Tibial nerve (tissue), 4 donors: ENCODE measurements around the gene MMADHC. TPM values are rescaled to one million over a fixed set of nuclear protein-coding genes. Genes with fewer than 3 reads are reported as not detected.
A peak's percentile ranks its signal among the peaks of the same experiment; 100 is the strongest.

ENCODE experiments used
- DNase-seq, 2 donors: peaks; one replicate each; pipeline ENCODE4 v3.0.0-alpha.2; 2019; ENCODE audit warnings: low spot score in 2 of 2
- H3K27ac ChIP-seq, 4 donors: fragments of 200-600 bp; sonication (generic) in 3 of 4; one replicate each; pipeline ENCODE4 v1.5.1; 2017 to 2019; ENCODE audit warnings: mild to moderate bottlenecking in 1 of 4
- H3K27me3 ChIP-seq, 2 donors: fragments of 200-600 bp; sonication (generic) in 1 of 2; one replicate each; pipeline versions ENCODE4 v1.5.1 to v1.6.0; 2017 to 2019
- H3K36me3 ChIP-seq, 3 donors: fragments of 200-600 bp; sonication (generic); one replicate each; pipeline ENCODE4 v1.5.1; 2018 to 2019
- H3K4me1 ChIP-seq, 4 donors: fragments of 200-600 bp; sonication (generic) in 3 of 4; one replicate each; pipeline ENCODE4 v1.5.1; 2017 to 2019
- H3K4me3 ChIP-seq, 4 donors: fragments of 200-600 bp; sonication (generic) in 3 of 4; one replicate each; pipeline ENCODE4 v1.5.1; 2017 to 2019; ENCODE audit warnings: mild to moderate bottlenecking in 1 of 4, moderate library complexity in 1 of 4
- H3K9me3 ChIP-seq, 4 donors: fragments of 200-600 bp; sonication (generic) in 3 of 4; one replicate each; pipeline ENCODE4 v1.5.1; 2017 to 2019
- CTCF ChIP-seq, 5 experiments: fragments of 200-600 bp in 3 of 5; fragments of 450-650 bp in 2 of 5; sonication (generic) in 3 of 5; IDR thresholded peaks; one replicate each; pipeline ENCODE4 v1.5.1; 2016 to 2019; ENCODE audit warnings: antibody characterized with exemption in 5 of 5, mild to moderate bottlenecking in 3 of 5, moderate library complexity in 2 of 5
- EP300 ChIP-seq, 2 donors: sonication (generic); formaldehyde crosslinking; IDR thresholded peaks; one replicate each; pipeline ENCODE4 v1.6.1; 2017; ENCODE audit warnings: antibody characterized with exemption in 2 of 2, mild to moderate bottlenecking in 1 of 2
- POLR2A ChIP-seq, 2 donors: fragments of 450-650 bp; IDR thresholded peaks; one replicate each; pipeline ENCODE4 v1.6.1; 2017; ENCODE audit warnings: antibody characterized with exemption in 2 of 2, mild to moderate bottlenecking in 2 of 2, moderate library complexity in 2 of 2
- WGBS, 2 donors: methylation state at CpG; one replicate each; pipeline ENCODE4 v1.1.5; 2018; 5-methylcytosine and 5-hydroxymethylcytosine counted together
- total RNA-seq, 4 donors: library from RNA; depleted of rRNA; stranded (reverse); fragments of >200 nt; gene quantifications; one replicate each; pipeline ENCODE4 v1.1.0, GENCODE V29; 2016

MMADHC gene
- total RNA-seq, 4 donors from 2014 or later: 44.5 to 58.2 (median 54.0) TPM

- Histone ChIP-seq H3K27ac (no peak overlapping the region), H3K9me3 (no peaks in the 10 kb centered on the region), H3K36me3 (peaks cover 0 to 47% (median 0%) of the 10 kb centered on the region in 3 donors), H3K4me1 (peaks cover 0 to 6% (median 0%) of the 10 kb centered on the region in 4 donors), H3K4me3 (no peak overlapping the region), H3K27me3 (no peaks in the 10 kb centered on the region)
- WGBS, 2 donors: 83 to 87% methylated on average over 5 of the region's 5 CpGs
- DNase-seq: no peak
- TF ChIP-seq EP300 (IDR thresholded peaks at IDR 0.05) (no peak), CTCF (IDR thresholded peaks at IDR 0.05) (no peak), POLR2A (IDR thresholded peaks at IDR 0.05) (no peak)
These were observed 22.6 kb downstream of the MMADHC start for GRCh38 chr2:149564983-149565382.

- Histone ChIP-seq H3K4me1 (peaks cover 0 to 6% (median 0%) of the 10 kb centered on the region in 4 donors), H3K36me3 (peaks cover 0 to 38% (median 0%) of the 10 kb centered on the region in 3 donors), H3K9me3 (no peaks in the 10 kb centered on the region), H3K4me3 (no peak overlapping the region), H3K27ac (no peak overlapping the region), H3K27me3 (no peaks in the 10 kb centered on the region)
- 55 to 58% methylated on average over 1 of the region's 1 CpG for WGBS, 2 donors
- DNase-seq: no peak
- TF ChIP-seq EP300 (IDR thresholded peaks at IDR 0.05): no peak
- no peak for TF ChIP-seq CTCF (IDR thresholded peaks at IDR 0.05)
- TF ChIP-seq POLR2A (IDR thresholded peaks at IDR 0.05): no peak
These were observed 23.5 kb downstream of the MMADHC start for GRCh38 chr2:149564097-149564496.

GRCh38 chr2:149562324-149562723 lies 25.3 kb downstream of the MMADHC start:
- DNase-seq: no peak
- Histone ChIP-seq H3K9me3 (no peaks in the 10 kb centered on the region), H3K36me3 (peaks cover 0 to 21% (median 0%) of the 10 kb centered on the region in 3 donors), H3K27me3 (no peaks in the 10 kb centered on the region), H3K4me3 (no peak overlapping the region), H3K27ac (no peak overlapping the region), H3K4me1 (peaks cover 0 to 6% (median 0%) of the 10 kb centered on the region in 4 donors)
- 15 to 19% methylated on average over 2 of the region's 2 CpGs for WGBS, 2 donors
- TF ChIP-seq EP300 (IDR thresholded peaks at IDR 0.05) (no peak), POLR2A (IDR thresholded peaks at IDR 0.05) (no peak), CTCF (IDR thresholded peaks at IDR 0.05) (no peak)

GRCh38 chr2:149561309-149561926 lies 26.2 kb downstream of the MMADHC start:
- peak in 1 of 2 donors; percentile 76 for DNase-seq
- Histone ChIP-seq H3K4me3 (no peak overlapping the region), H3K4me1 (peaks cover 0 to 6% (median 0%) of the 10 kb centered on the region in 4 donors), H3K9me3 (no peaks in the 10 kb centered on the region), H3K27me3 (no peaks in the 10 kb centered on the region), H3K27ac (no peak overlapping the region), H3K36me3 (peaks cover 0 to 12% (median 0%) of the 10 kb centered on the region in 3 donors)
- TF ChIP-seq CTCF (IDR thresholded peaks at IDR 0.05) (peak; percentile 77 to 95 (median 83)), EP300 (IDR thresholded peaks at IDR 0.05) (no peak)

GRCh38 chr2:149559341-149560068 lies 28.1 kb downstream of the MMADHC start:
- Histone ChIP-seq H3K27me3 (no peaks in the 10 kb centered on the region), H3K9me3 (no peaks in the 10 kb centered on the region), H3K27ac (no peak overlapping the region), H3K36me3 (no peaks in the 10 kb centered on the region), H3K4me3 (no peak overlapping the region), H3K4me1 (peaks cover 0 to 6% (median 0%) of the 10 kb centered on the region in 4 donors)
- no peak for DNase-seq
- WGBS, 2 donors: 83 to 87% methylated on average over 5 of the region's 5 CpGs
- no peak for TF ChIP-seq POLR2A (IDR thresholded peaks at IDR 0.05)
